Pons (tissue), 1 donor: ENCODE data around the gene NDUFAF5.
"Not testable (repeated sequence)": the region's sequence is repeated elsewhere in the genome, so short reads cannot be mapped to it uniquely, and the experiment has no call there.

Experiments used
- DNase-seq: peaks from one replicate; pipeline ENCODE4 v3.0.0-alpha.2; 2016; ENCODE audit warnings: low spot score

Gene NDUFAF5

GRCh38 chr20:13784893-13785715 is at the start of gene NDUFAF5, which contains the start of gene ESF1:
Gene NDUFAF5 (plus strand): TSS chr20:13785028. CDS start chr20:13785069, 41 bp downstream.
Gene ESF1 (minus strand): TSS chr20:13784919. CDS start chr20:13783140, 1,779 bp downstream.
- DNase-seq, result peak; percentile 97

GRCh38 chr20:13735826-13736225 is 49.0 kb upstream of the NDUFAF5 start:
- no peak for DNase-seq

- DNase-seq, result peak; percentile 2
Observed at GRCh38 chr20:13736436-13737191, 48.2 kb upstream of the NDUFAF5 start.

- DNase-seq, result not testable (repeated sequence)
Observed at GRCh38 chr20:13738187-13738586, 46.6 kb upstream of the NDUFAF5 start.

- no peak for DNase-seq
Observed at GRCh38 chr20:13739731-13740649, 44.8 kb upstream of the NDUFAF5 start.

- DNase-seq, result no peak
Observed at GRCh38 chr20:13741879-13742278, 42.9 kb upstream of the NDUFAF5 start.

- no peak for DNase-seq
Observed at GRCh38 chr20:13744352-13744751, 40.5 kb upstream of the NDUFAF5 start.

- no peak for DNase-seq
Observed at GRCh38 chr20:13745784-13746183, 39.0 kb upstream of the NDUFAF5 start.

- no peak for DNase-seq
Observed at GRCh38 chr20:13749811-13750210, 35.0 kb upstream of the NDUFAF5 start.

- no peak for DNase-seq
Observed at GRCh38 chr20:13753436-13754036, 31.3 kb upstream of the NDUFAF5 start.

GRCh38 chr20:13755809-13756208 is 29.0 kb upstream of the NDUFAF5 start:
- no peak for DNase-seq

- no peak for DNase-seq
Observed at GRCh38 chr20:13756551-13756950, 28.3 kb upstream of the NDUFAF5 start.

GRCh38 chr20:13758884-13759283 is 25.9 kb upstream of the NDUFAF5 start:
- no peak for DNase-seq

- DNase-seq, result not testable (repeated sequence)
Observed at GRCh38 chr20:13760451-13760946, 24.3 kb upstream of the NDUFAF5 start.

GRCh38 chr20:13765299-13765698 is 19.5 kb upstream of the NDUFAF5 start:
- no peak for DNase-seq

- DNase-seq, result no peak
Observed at GRCh38 chr20:13765868-13766416, 18.9 kb upstream of the NDUFAF5 start.

GRCh38 chr20:13770141-13770540 is 14.7 kb upstream of the NDUFAF5 start:
- no peak for DNase-seq

- no peak for DNase-seq
Observed at GRCh38 chr20:13771853-13772453, 12.9 kb upstream of the NDUFAF5 start.

- no peak for DNase-seq
Observed at GRCh38 chr20:13772529-13772928, 12.3 kb upstream of the NDUFAF5 start.

GRCh38 chr20:13775867-13776266 is 9.0 kb upstream of the NDUFAF5 start:
- DNase-seq, result no peak

- no peak for DNase-seq
Observed at GRCh38 chr20:13777171-13777601, 7.6 kb upstream of the NDUFAF5 start.
